ENCODE measurements around the gene WFIKKN1.

GRCh38 chr16:619476-620100 lies 11.2 kb upstream of the WFIKKN1 start:
- TF ChIP-seq POLR2A (IDR thresholded peaks at IDR 0.05; ENCODE audit: low read depth, low read length): no peak
- TF ChIP-seq TAF1 (IDR thresholded peaks at IDR 0.05; ENCODE audit: borderline replicate concordance, low read depth, low read length): no peak
- TF ChIP-seq POLR2AphosphoS5 (IDR thresholded peaks at IDR 0.05; ENCODE audit: low read depth, low read length): no peak
